T1000 (cell line): ENCODE measurements around the gene PSG5.
A peak's percentile ranks its signal among the peaks of the same experiment; 100 is the strongest.
"Not testable (repeated sequence)": the region's sequence is repeated elsewhere in the genome, so short reads cannot be mapped to it uniquely, and the experiment has no call there.

Source experiments
- DNase-seq: peaks from one replicate; lab custom pipeline; 2025; ENCODE audit warnings: mixed read lengths; lab: John Stamatoyannopoulos, UW

Gene PSG5

GRCh38 chr19:43186311-43186935, at the start of gene PSG5:
Gene PSG5 (minus strand): TSS chr19:43186536. CDS start chr19:43186405, 131 bp downstream.
- not testable (repeated sequence) for DNase-seq

DNA sequence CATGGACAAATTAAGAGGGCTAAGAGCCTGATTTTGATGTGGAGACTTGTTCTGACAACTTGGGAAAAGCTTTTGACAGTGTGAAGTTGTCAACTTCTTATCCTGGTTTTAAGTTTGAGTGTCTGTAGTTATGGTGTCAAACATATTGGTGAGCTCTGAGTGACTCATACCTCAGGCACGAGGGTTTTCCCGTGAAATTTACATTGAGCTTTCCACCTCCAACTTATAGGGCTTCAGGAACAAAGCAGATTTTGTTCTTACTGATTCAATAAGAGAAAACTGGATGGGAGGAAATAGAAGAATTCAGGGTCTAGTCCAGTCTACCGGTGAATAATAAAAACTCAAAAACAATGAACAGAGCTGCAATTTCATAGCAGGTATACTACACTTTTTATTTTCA, 49.4 kb upstream of the PSG5 start:
- not testable (repeated sequence) for DNase-seq

DNA sequence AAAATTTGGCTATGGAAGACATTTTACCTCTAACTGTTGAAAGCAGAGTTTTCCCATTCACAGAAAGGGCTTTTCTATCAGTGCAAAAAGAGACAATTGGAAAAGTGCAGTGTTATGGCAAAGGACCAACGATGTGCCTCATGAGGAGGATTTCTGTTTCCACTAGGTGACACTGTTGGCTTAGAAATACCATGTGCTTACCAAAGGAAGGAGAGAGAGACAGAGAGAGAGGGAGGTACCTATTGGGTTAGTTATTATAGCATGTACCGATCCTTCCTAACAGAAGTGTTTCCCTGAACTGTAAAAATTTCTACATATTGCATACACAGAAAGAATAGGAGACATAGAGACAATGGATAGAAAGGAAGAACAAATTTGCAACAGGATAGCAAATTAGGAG, 43.0 kb upstream of the PSG5 start:
- no peak for DNase-seq

DNA sequence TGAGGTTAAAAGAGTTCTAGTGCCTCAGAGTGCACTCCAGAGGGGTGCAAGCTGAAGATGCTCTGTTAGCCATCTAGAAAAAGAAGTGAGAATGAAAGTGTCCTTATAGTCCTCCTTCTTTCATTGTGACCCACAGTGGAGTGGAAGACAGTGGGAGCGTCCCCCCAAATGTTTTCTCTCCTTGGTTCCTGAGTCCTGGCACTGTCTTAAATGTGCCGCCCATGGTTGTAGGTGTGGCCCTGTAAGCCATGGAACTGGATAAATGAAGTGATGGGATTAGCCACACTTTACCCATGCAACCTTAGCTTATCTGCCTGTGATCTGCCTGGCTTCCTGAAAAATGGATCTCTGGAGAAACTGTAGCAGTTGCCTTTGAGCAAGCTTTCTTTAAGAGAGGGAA, 42.4 kb upstream of the PSG5 start:
- DNase-seq: not testable (repeated sequence)

DNA sequence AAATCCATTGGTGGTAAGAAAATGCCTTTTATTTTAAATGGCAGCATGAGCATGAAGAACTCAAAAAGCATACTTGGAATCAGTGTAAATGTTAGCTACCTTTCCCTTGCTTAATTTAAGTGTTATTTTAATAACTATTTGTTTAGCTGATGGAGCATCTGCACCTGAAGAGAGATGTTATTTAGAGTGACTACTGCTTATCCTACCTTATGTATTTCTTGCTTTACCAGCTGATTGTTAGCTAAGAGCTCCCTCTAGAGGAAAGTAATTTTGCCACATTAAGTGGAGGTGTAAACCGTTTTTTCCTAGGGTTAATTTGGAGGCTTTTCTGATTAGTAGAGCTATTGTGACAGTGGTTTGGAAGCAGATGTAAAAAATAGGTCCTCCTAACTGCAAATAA, 40.6 kb upstream of the PSG5 start:
- DNase-seq: not testable (repeated sequence)

- no peak for DNase-seq
Observed at GRCh38 chr19:43224855-43225253, 38.5 kb upstream of the PSG5 start.

DNA sequence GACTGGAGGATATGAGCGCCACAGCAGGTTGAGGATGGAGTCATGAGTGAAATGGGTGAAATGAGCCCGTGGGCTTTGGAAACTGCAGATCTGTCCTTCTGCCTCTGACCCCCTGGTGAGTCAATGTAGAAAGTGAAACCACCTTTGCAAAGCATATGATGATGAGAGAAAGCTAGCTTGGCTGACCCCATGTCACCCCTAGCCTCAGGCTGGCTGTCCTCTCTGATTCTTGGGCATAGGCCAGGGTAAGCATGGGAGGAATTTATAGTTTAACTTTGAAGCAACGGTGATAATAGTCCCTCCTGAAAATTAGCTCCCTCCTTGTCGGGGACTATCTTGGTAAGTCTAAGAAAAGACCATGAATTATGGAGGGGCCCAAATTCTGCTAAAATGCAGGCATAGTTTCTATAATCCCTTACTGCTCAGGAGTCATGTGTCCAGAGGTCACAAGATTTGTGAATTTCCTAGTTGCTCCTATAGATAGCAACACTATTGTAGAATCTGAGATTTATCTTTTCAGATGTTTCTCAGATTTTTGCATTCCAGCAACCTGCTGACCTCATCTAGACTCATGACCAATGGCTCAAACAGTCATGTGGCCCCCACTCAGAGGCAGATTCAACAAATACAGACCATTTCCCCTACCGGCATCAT, 38.0 kb upstream of the PSG5 start:
- peak; percentile 29 for DNase-seq

- DNase-seq: not testable (repeated sequence)
Observed at GRCh38 chr19:43221891-43222290, 35.6 kb upstream of the PSG5 start.

GRCh38 chr19:43219136-43219535, 32.8 kb upstream of the PSG5 start:
- not testable (repeated sequence) for DNase-seq

DNA sequence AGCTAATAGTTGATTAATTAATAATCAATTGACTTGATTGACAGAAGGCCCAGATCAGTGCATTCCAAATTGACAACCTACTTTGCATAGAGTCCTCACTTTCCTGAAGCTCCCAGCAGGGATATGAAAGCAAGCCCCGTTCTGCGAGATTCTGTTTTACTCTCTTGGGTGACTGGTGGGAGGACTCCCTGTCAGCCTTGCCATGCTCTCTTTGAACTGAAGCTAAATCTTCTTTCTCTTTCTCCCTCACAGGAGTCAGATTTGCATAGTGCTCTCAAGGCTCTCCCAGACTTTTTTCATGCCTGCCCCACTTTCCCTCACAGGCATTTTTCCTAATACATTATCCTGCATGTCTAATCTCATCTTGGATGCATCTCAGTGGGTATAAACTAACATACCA, 29.5 kb upstream of the PSG5 start:
- DNase-seq: not testable (repeated sequence)

DNA sequence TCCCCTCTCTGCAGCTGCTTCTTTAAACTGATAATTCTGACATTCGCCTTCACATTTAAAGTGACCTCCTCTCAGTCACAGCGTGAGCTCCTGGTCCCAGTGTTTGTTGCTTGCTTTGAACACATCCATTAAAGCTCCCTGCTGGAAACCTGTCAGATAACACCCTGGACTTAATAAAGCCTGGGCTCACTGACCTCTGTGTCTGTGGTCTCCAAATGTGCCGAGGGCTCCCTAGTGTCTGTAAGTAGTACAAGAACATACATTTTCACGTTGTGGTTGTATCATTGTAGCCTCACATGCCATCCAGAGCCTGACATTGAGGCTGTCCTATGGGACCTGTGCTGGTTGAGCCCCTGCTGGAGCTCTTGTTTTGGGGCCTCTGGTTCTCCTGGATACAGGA, 21.7 kb upstream of the PSG5 start:
- DNase-seq: no peak

GRCh38 chr19:43207174-43207573, 20.8 kb upstream of the PSG5 start:
- peak; percentile 57 for DNase-seq

GRCh38 chr19:43205471-43206105, 19.3 kb upstream of the PSG5 start, which contains the start of gene PSG4:
Gene PSG4 (minus strand): TSS chr19:43205638. CDS start chr19:43205536, 102 bp downstream.
- not testable (repeated sequence) for DNase-seq

GRCh38 chr19:43203611-43204010, 17.3 kb upstream of the PSG5 start:
- not testable (repeated sequence) for DNase-seq

GRCh38 chr19:43201891-43202290, 15.6 kb upstream of the PSG5 start:
- DNase-seq: not testable (repeated sequence)

DNA sequence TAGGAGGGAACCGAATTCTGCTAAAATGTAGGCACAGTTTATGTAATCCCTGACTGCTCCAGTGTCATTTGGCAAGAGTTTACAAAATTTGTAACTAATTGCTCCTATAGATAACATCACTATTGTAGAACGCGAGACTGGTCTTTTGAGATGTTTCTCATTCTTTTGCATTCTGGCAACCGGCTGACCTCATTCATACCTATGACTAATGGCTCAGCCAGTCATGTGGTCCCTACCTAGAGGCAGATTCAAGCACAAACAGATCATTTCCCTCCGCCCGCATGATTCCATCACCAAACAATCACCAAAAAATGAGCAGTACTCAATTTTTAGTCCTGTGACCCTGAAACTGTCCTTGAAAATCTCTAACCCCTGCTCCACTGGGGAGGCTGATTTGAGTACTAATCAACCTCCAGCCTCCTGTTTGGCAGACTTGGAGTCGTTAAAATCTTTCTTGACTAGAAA, 15.0 kb upstream of the PSG5 start:
- peak; percentile 55 for DNase-seq

GRCh38 chr19:43198686-43199419, 12.5 kb upstream of the PSG5 start:
- DNase-seq: not testable (repeated sequence)

DNA sequence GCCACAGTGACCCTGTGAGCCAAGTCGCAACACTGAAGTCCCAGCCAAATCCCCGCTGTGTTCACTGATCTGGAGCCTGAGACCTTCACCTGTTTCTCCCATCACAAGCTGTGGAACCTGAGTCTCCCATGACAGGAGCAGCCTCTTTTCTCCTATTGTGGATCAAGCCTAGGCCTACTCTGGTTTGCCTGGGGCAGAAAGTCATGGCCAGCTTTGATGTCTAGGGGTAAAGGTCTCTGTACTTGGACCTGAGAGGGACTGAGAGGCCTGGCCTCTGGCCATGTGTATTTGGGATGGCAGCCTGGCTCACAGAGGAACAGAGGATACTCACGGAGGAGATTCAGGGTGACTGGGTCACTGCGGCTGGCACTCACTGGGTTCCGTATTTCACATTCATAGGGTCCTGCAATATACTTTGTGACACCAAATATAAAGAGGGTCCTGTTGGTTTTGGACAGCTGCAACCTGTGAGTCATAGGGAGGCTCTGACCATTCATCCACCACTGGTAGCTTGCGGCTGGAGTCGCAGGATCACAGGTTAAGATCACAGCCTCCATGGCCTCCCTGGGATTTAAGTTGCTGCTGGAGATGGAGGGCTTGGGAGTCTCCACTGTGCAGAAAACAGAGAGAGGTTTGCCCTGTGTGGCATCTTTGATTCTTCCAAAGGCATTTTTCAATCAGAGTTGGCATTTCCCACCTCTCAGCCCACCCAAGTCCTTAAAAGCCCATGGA, 11.5 kb upstream of the PSG5 start:
- not testable (repeated sequence) for DNase-seq

GRCh38 chr19:43194397-43194796, 8.1 kb upstream of the PSG5 start:
- DNase-seq: not testable (repeated sequence)

DNA sequence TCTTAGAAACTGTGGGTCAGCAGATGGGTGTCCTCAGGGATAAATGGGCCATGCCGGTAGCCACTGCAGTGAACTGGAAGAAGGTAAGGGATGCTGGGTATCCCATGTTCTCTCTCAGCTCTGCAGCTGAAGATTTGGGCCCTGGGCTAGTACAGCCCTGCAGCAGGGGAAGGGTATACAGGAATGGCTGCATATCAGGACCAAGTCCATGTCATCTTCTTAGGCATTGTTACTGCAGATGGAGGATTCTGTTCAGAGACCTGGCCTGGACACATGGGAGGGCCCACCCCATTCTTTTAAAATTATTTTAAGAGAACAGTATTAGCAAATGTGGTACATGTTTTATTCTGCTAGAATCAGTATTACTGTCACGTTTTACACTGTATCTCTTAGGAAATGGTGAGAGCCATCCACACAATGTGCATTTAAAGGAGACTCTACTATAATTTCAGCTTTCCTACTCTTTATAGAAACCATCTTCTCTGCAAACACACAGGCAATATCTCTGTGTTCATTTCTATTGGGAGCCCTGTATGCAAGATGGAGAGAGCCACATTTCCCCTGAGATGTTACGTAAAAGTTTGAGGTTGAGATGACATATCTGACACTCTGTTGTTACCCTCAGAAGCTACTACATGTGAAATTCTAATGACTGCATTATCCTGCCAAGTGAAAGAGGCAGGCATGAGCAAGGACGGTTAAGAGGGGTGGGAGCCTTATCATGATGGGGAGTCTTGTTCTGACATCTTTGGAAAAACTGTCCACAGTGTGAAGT, 6.2 kb upstream of the PSG5 start:
- DNase-seq: not testable (repeated sequence)

DNA sequence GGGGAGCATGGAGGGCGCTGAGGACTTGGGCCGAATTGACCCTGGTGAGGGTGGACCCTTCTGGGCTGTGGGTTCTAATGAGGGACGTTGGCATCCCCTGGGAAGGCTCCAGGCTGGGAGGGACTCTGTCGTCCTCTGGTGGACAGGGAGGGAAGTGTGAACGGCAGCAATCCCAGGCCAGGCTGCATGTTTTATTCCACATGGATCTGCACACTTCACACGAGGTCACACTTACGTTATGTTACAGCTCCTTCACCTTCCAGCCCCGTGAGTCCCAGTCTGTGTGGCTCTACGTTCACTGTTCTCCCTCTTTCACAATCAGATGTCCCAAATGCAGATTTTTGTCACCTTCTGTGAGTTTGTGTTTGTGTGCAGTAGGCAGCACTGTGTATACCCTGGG, 1.8 kb upstream of the PSG5 start:
- DNase-seq: not testable (repeated sequence)
